Measurements from ENCODE around the gene CDKN2B-AS1.

The CDKN2B-AS1 gene

GRCh38 chr9:22142671-22143070, 148.1 kb downstream of the CDKN2B-AS1 start:
- no peak overlapping the region for H3K27ac ChIP-seq (ENCODE audit: low read length)
- no peaks in the 10 kb centered on the region for H3K36me3 ChIP-seq (ENCODE audit: control insufficient read depth, insufficient read depth, low read length)
- no peaks in the 10 kb centered on the region for H3K9me3 ChIP-seq (ENCODE audit: control insufficient read depth, insufficient read depth, low read length)
- WGBS (ENCODE audit: insufficient coverage, insufficient read length), result no CpG with 5 or more reads among the region's 2 CpGs
- no peak for DNase-seq (ENCODE audit: low read depth, low spot score)
- no peaks in the 10 kb centered on the region for H3K27me3 ChIP-seq (ENCODE audit: control insufficient read depth, insufficient read depth, low read length)
- H3K4me3 ChIP-seq (ENCODE audit: low read length), result no peak overlapping the region
- H3K4me1 ChIP-seq (ENCODE audit: control insufficient read depth, insufficient read depth, low read length), result no peaks in the 10 kb centered on the region

GRCh38 chr9:22143799-22144625, 149.4 kb downstream of the CDKN2B-AS1 start:
- Histone ChIP-seq H3K4me3 (ENCODE audit: low read length) (no peak overlapping the region), H3K27me3 (ENCODE audit: control insufficient read depth, insufficient read depth, low read length) (no peaks in the 10 kb centered on the region), H3K9me3 (ENCODE audit: control insufficient read depth, insufficient read depth, low read length) (no peaks in the 10 kb centered on the region), H3K4me1 (ENCODE audit: control insufficient read depth, insufficient read depth, low read length) (no peaks in the 10 kb centered on the region), H3K36me3 (ENCODE audit: control insufficient read depth, insufficient read depth, low read length) (no peaks in the 10 kb centered on the region), H3K27ac (ENCODE audit: low read length) (no peak overlapping the region)
- no CpG with 5 or more reads among the region's 1 CpG for WGBS (ENCODE audit: insufficient coverage, insufficient read length)
- no peak for DNase-seq (ENCODE audit: low read depth, low spot score)

DNA sequence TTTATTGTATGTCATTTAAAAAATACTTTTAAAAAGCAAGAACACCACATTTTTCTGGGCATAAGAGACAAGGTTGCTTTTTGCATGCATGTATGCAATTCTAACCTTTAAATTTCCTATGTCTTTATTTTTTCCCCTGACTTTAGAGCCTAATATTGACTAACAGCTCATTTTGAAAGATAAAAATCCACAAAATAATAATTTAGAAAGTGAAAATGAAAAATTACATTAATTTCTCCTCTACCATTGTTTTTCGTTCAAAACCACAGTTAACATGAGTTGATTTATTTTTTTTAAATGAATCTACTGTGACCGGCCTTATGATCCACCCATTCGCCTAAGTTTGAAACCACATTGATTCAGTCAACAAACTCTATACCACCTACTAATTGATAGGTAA, 152.0 kb downstream of the CDKN2B-AS1 start:
- WGBS (ENCODE audit: insufficient coverage, insufficient read length), result no CpG with 5 or more reads among the region's 3 CpGs
- no peak overlapping the region for H3K27ac ChIP-seq (ENCODE audit: low read length)
- no peaks in the 10 kb centered on the region for H3K4me1 ChIP-seq (ENCODE audit: control insufficient read depth, insufficient read depth, low read length)

GRCh38 chr9:22147813-22148527, 153.4 kb downstream of the CDKN2B-AS1 start:
- H3K27me3 ChIP-seq (ENCODE audit: control insufficient read depth, insufficient read depth, low read length), result no peaks in the 10 kb centered on the region
- DNase-seq (ENCODE audit: low read depth, low spot score), result no peak
- no peaks in the 10 kb centered on the region for H3K36me3 ChIP-seq (ENCODE audit: control insufficient read depth, insufficient read depth, low read length)
- H3K9me3 ChIP-seq (ENCODE audit: control insufficient read depth, insufficient read depth, low read length), result no peaks in the 10 kb centered on the region
- WGBS (ENCODE audit: insufficient coverage, insufficient read length), result no CpG with 5 or more reads among the region's 8 CpGs
- no peak overlapping the region for H3K27ac ChIP-seq (ENCODE audit: low read length)
- H3K4me1 ChIP-seq (ENCODE audit: control insufficient read depth, insufficient read depth, low read length), result no peaks in the 10 kb centered on the region
- no peak overlapping the region for H3K4me3 ChIP-seq (ENCODE audit: low read length)

More for the DNA sequence above, 152.0 kb downstream of the CDKN2B-AS1 start:
- no peaks in the 10 kb centered on the region for H3K27me3 ChIP-seq (ENCODE audit: control insufficient read depth, insufficient read depth, low read length)
- H3K4me3 ChIP-seq (ENCODE audit: low read length), result no peak overlapping the region
- H3K36me3 ChIP-seq (ENCODE audit: control insufficient read depth, insufficient read depth, low read length), result no peaks in the 10 kb centered on the region
- H3K9me3 ChIP-seq (ENCODE audit: control insufficient read depth, insufficient read depth, low read length), result no peaks in the 10 kb centered on the region
- no peak for DNase-seq (ENCODE audit: low read depth, low spot score)

- no peaks in the 10 kb centered on the region for H3K36me3 ChIP-seq (ENCODE audit: control insufficient read depth, insufficient read depth, low read length)
- no peak overlapping the region for H3K4me3 ChIP-seq (ENCODE audit: low read length)
- H3K27ac ChIP-seq (ENCODE audit: low read length), result no peak overlapping the region
- H3K4me1 ChIP-seq (ENCODE audit: control insufficient read depth, insufficient read depth, low read length), result no peaks in the 10 kb centered on the region
- no peaks in the 10 kb centered on the region for H3K27me3 ChIP-seq (ENCODE audit: control insufficient read depth, insufficient read depth, low read length)
- DNase-seq (ENCODE audit: low read depth, low spot score), result no peak
- no peaks in the 10 kb centered on the region for H3K9me3 ChIP-seq (ENCODE audit: control insufficient read depth, insufficient read depth, low read length)
Measured at GRCh38 chr9:22148528-22148875, 153.9 kb downstream of the CDKN2B-AS1 start.

DNA sequence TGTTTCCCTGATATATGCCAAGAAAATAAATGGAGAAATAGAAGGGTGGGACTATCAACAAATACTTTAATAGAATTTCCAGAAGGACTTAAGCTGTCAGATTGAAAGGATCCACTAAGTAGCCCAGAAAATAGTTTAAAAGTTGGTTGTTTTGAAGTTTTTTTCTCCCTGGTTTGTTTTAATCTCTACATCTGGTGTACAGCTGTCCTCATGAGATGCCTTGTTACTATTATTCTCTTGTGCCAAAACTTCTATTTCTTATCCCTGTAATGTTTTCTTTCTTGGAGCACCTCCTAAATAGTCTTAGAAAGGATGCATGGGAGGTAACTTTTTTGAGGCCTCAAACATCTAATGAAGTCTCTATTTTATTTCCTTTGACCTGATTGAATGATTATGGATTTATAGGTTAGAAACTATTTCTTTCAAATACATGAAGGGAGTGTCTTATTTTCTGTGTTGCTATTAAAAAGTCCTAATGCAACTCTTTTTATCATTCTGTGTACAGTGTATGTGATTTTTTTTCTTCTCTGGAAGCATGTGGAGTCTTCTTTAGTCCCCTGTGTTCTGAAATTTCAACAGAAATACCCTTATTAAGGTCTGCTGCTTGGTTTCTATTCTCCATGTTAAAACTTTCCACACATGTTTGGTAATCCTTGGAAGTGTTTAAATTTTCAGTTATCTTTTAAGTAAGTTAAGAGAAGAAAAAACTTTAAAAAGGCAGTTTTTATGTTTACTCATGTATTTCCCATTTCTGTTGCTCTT, 154.5 kb downstream of the CDKN2B-AS1 start:
- H3K4me1 ChIP-seq (ENCODE audit: control insufficient read depth, insufficient read depth, low read length), result no peaks in the 10 kb centered on the region
- no peak overlapping the region for H3K4me3 ChIP-seq (ENCODE audit: low read length)
- DNase-seq (ENCODE audit: low read depth, low spot score), result no peak
- H3K27me3 ChIP-seq (ENCODE audit: control insufficient read depth, insufficient read depth, low read length), result no peaks in the 10 kb centered on the region
- H3K36me3 ChIP-seq (ENCODE audit: control insufficient read depth, insufficient read depth, low read length), result no peaks in the 10 kb centered on the region
- no peaks in the 10 kb centered on the region for H3K9me3 ChIP-seq (ENCODE audit: control insufficient read depth, insufficient read depth, low read length)
- no peak overlapping the region for H3K27ac ChIP-seq (ENCODE audit: low read length)

DNA sequence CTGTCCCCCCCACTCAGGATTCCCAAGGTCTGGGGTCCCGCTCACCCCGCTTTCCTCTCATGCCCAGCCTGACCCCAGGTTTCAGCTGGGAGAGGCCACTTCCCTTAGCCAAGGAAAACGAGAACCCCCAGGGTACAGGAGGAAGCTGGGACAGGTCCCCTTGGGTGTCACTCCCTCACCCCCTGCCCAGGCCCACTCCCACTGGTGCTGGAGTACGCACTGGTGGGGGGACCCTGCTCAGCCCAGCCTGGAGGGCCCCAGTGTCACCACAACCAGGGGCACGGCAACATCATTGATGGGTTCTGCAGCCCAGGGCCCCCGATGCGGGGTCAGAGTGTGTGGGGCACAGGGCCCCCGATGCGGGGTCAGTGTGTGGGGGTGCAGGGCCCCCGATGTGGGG, 159.5 kb downstream of the CDKN2B-AS1 start:
- H3K36me3 ChIP-seq (ENCODE audit: control insufficient read depth, insufficient read depth, low read length), result no peaks in the 10 kb centered on the region
- no peak for DNase-seq (ENCODE audit: low read depth, low spot score)
- no peaks in the 10 kb centered on the region for H3K4me1 ChIP-seq (ENCODE audit: control insufficient read depth, insufficient read depth, low read length)
- no peaks in the 10 kb centered on the region for H3K27me3 ChIP-seq (ENCODE audit: control insufficient read depth, insufficient read depth, low read length)
- WGBS (ENCODE audit: insufficient coverage, insufficient read length), result no CpG with 5 or more reads among the region's 10 CpGs
- no peak overlapping the region for H3K27ac ChIP-seq (ENCODE audit: low read length)
- H3K4me3 ChIP-seq (ENCODE audit: low read length), result no peak overlapping the region
- H3K9me3 ChIP-seq (ENCODE audit: control insufficient read depth, insufficient read depth, low read length), result no peaks in the 10 kb centered on the region

DNA sequence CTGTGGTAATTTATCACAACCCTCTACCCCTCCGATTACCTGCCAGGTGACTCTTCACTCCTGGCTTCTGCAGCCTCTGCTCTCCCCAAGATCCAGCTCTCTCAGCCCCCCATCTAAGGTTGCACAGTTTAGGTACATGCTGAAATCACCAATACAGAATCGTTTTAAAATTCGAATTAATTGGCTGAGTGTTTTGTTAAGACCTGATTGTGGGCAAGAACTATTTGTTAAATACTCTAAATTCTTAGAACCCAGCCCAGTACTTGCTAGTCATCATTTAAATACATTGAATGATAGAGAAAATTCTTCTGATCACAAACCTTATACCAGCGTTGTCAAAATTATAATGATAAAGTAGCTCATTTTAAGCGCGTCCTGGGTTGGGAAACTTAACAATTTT, 162.0 kb downstream of the CDKN2B-AS1 start:
- Histone ChIP-seq H3K4me1 (ENCODE audit: control insufficient read depth, insufficient read depth, low read length) (no peaks in the 10 kb centered on the region), H3K9me3 (ENCODE audit: control insufficient read depth, insufficient read depth, low read length) (no peaks in the 10 kb centered on the region), H3K27me3 (ENCODE audit: control insufficient read depth, insufficient read depth, low read length) (no peaks in the 10 kb centered on the region), H3K36me3 (ENCODE audit: control insufficient read depth, insufficient read depth, low read length) (no peaks in the 10 kb centered on the region), H3K4me3 (ENCODE audit: low read length) (no peak overlapping the region), H3K27ac (ENCODE audit: low read length) (no peak overlapping the region)
- WGBS (ENCODE audit: insufficient coverage, insufficient read length), result no CpG with 5 or more reads among the region's 6 CpGs
- DNase-seq (ENCODE audit: low read depth, low spot score), result no peak

DNA sequence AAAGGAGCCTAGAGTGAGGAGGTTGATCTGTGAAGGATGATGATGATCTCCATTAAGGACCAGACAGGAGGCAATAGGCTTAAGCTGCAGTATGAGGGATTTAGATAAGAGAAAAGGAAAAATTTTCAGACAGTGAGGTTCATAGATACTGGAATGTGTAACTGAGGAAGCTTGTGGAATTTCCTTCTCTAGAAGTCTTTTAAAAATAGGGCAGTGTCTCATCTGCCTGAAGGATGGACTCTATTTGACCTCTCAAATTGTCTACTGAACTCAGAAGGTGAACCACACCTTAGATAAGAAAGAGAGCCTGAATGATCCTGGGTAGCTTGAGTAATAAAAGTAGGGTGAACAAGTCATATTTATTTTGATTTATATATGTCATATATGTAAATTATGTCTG, 162.7 kb downstream of the CDKN2B-AS1 start:
- no peak overlapping the region for H3K27ac ChIP-seq (ENCODE audit: low read length)
- H3K4me3 ChIP-seq (ENCODE audit: low read length), result no peak overlapping the region
- no peak for DNase-seq (ENCODE audit: low read depth, low spot score)
- H3K36me3 ChIP-seq (ENCODE audit: control insufficient read depth, insufficient read depth, low read length), result no peaks in the 10 kb centered on the region
- H3K27me3 ChIP-seq (ENCODE audit: control insufficient read depth, insufficient read depth, low read length), result no peaks in the 10 kb centered on the region
- no peaks in the 10 kb centered on the region for H3K9me3 ChIP-seq (ENCODE audit: control insufficient read depth, insufficient read depth, low read length)
- no peaks in the 10 kb centered on the region for H3K4me1 ChIP-seq (ENCODE audit: control insufficient read depth, insufficient read depth, low read length)

GRCh38 chr9:22157828-22158227, 163.2 kb downstream of the CDKN2B-AS1 start:
- WGBS (ENCODE audit: insufficient coverage, insufficient read length), result no CpG with 5 or more reads among the region's 4 CpGs
- Histone ChIP-seq H3K4me1 (ENCODE audit: control insufficient read depth, insufficient read depth, low read length) (no peaks in the 10 kb centered on the region), H3K4me3 (ENCODE audit: low read length) (no peak overlapping the region), H3K27me3 (ENCODE audit: control insufficient read depth, insufficient read depth, low read length) (no peaks in the 10 kb centered on the region), H3K36me3 (ENCODE audit: control insufficient read depth, insufficient read depth, low read length) (no peaks in the 10 kb centered on the region), H3K27ac (ENCODE audit: low read length) (no peak overlapping the region), H3K9me3 (ENCODE audit: control insufficient read depth, insufficient read depth, low read length) (no peaks in the 10 kb centered on the region)
- DNase-seq (ENCODE audit: low read depth, low spot score), result no peak

Measured in iPS DF 6.9 (cell line).